ENCODE data around the gene DYNC1LI2.
A peak's percentile ranks its signal among the peaks of the same experiment; 100 is the strongest.

DYNC1LI2 gene

DNA sequence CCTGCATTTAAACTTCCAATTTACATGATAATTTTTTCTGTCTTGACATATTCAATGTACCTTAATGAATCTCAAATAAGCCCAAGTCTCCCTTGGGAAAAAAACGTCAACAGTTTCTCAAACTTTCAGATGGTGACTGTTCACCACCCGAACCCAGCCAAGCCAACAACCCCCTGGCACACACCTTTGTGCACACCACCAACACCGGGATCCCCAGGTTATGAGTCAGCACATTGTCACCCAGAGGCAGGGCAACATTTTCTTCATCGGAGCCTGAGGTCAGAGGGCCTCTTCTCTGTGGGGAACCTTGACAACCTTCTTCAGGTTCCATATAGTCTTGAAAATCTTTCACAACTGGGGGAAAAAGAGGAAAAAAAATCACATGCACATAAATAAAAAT is 15.5 kb downstream of the DYNC1LI2 start:
- DNase-seq = no peak

DNA sequence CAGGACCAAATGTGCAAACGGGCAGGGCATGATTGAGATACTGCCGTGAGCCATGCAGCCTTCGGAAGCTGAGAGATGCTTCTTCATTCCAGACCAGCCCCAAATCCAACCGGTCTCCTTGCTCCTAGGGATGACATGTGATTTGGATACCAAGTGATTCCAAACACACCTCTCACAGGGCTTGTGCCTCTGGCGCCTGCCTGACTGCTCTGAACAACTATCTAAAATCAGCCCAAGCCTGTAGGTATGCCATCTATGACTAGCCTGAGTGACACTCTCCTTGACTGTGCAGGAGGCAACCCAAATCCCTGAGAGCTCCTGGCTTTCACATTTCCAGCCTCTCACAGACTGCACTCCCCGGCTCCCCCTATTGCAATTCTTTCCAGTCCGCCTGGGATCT is 20.3 kb downstream of the DYNC1LI2 start:
- DNase-seq = no peak

DNA sequence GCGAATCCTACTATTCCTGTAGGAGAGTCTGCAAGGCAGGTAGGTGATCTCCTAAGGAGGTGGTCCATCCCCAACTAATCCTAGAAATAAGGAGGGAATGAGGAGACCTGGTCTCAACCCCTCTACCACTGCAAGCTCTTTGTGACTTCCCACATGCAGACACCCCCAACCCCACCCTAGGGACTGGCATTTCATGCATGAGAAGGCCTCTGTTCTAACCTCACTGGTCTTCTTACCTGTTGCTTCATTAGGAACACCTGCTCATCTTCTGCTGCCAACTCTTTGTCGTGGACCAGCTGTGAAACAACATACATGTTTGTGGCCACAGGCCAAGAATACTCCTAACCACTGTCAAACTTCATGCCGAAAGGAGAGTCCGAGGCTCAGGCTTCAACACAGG is 22.6 kb downstream of the DYNC1LI2 start:
- no peak for DNase-seq

DNA sequence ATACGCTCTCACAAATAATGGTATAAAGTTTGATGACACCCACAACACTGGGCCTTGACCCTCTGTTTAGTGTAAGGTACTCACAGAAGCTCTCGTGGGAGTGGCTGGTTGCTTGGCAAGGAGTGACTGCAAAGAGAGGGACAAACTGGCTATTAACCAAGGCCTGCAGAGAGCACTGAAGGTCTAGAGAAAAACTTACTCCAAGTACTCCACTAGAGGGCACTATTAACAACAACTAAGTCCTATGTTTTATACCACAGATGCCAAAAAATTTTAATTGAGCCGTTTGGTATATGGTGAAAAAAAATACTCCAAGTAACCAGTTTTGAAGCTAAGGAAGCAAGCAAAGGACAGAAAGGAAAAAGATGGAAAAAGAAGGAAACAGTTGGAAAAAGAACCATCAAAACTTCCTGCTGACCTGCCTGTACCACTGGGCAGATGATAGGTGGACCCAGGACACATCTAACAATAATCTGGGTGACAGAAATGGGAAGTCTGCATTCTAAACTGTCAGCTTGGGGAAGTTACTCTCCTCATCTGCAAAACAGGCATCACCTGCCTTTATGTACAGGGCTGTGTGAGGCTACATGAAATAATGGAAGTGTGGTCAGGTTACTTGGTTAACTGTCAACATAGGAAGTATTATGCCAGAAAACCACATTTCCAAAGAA is 23.2 kb downstream of the DYNC1LI2 start:
- DNase-seq = peak; percentile 66

DNA sequence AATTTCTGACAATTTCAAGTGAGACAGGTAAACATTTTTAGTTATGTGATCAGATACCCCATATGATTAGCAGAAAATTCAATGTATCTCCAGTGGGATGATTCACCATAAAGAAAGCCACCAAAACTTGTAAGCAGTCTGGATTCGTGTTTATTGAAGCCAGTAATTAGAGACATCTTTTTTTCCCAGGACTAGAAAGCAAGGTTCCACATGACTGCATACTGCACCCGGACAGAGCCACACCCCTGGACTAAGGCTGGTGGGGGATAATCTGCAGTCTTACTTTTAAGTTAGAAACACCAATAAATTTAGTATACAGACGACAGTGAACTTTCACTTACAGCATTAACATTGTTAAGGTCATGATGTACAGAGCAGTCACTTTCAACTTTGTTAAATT is 30.6 kb downstream of the DYNC1LI2 start:
- DNase-seq = peak; percentile 33

DNA sequence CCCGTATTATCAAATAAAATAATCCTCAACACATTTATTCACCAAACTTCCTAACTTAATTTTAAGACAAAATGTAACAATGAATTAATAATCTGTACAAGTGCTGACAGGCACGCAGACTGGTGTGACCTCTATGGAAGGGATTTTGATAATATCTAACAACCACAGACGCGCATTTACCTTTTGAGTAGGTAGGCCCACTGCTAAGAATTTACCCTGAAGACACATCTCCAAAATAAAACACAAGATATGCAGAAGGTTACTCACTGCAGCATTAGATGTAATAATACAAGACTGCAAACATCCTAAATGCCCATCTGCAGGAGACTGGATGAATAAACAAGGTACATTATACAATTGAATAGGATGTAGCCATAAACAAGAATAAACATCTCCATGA is 32.2 kb downstream of the DYNC1LI2 start:
- no peak for DNase-seq

DNA sequence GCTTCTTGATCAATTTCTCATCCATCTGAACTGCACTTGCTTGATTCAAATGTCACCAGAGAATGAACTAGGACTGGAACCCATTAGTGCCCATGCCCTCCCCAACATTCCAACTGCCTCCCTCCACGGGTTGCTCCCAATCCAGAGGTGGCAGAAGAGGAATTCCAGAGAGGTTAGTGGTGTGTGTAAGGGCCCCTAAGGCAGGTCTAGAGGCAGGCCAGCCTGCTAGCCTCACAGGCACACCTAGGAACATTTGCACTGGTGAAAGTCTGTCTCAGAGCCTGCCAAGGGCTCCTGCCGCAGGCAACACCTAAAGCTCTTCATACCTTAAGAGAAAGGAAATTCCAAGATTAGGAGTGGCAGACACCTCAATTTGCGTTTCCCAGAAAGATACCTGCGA is 33.6 kb downstream of the DYNC1LI2 start:
- DNase-seq = no peak

DNA sequence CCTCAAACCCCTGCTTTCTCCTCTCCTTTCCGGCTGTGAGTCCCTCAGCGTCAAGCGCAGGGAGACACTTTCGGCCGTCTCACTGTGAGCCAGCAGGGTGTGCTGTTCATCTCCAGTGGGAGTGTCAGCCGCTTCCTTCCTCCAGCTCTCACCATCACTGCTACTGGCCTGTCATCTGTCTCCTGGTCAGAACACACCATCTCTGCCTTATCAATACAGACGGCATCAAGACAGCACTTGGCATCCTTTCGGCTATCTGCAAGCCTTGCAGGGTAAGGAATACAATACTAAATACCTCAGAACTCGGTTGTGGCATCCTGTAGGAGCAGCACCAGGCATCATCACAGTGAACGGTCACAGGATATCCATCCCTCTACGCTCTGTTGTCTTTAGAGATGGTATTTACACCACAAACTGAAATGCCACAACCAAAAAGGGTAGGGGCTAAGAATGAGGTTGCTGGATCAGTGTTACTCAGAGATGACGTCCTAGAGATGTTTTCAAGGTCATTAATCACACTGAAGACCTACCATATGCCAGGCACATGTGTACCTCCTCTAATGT is 34.2 kb downstream of the DYNC1LI2 start:
- peak; percentile 70 for DNase-seq

DNA sequence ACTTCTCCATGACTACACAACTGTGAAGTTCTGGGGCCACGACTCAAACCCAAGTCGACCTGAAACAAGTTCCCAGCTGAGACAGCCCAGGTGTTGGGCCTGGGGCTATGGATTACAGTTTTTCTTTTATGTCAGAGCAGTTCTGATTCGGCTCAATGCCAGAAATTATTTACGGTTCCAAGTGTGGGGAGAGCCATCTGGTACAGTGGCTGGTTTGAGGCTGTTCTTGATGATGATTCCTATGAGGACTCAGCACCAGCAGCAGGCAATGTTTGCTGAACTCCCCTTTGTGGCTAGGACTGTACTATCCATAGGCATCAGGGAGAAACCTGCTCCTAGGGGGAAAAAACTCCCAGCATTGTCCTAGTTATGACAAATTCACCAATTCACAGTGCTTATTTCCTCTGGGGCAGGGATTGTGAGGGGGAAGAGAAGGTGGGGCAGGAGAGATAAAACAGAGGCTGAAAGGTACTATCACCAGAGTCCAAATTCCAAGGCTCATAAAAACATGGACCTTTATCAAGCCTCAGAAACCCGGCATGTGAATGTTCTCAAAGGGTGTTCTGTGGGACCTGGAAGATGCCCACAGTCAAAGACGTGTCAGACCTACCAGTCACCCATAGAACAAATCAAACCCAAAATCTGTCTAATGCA is 36.6 kb downstream of the DYNC1LI2 start:
- no peak for DNase-seq

DNA sequence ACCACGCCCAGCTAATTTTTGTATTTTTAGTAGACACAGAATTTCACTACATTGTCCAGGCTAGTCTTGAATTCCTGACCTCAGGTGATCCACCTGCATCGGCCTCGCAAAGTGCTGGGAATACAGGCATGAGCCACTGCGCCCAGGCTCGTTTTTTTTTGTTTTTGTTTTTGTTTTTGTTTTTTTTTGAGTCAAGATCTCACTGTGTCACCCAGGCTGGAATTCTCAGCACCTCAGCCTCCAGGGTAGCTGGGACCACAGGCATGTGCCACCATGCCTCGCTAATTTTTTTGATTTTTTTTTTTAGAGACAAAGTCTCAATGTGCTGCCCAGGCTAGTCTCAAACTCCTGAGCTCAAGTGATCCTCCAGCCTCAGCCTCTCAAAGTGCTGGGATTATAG is 37.3 kb downstream of the DYNC1LI2 start:
- DNase-seq = no peak

DNA sequence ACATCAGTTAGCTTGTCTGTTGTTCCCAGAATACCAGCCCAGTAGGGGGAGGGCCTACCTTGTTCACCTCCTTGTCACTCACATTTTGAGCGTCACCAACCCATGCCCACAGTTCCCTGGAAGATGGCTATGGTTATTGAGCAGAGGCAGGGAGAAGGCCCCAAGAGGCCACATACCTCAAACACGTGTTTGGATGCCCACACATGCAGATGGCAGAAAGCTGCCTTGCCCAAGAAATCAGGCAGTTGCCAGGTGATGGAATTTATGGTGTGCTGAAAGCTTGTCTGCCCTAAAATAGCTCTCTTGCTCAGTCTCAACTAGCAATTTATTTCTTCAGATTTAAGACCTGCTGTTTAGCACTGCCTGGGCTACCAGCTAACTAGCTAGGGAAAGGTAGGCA is 38.3 kb downstream of the DYNC1LI2 start:
- no peak for DNase-seq

DNA sequence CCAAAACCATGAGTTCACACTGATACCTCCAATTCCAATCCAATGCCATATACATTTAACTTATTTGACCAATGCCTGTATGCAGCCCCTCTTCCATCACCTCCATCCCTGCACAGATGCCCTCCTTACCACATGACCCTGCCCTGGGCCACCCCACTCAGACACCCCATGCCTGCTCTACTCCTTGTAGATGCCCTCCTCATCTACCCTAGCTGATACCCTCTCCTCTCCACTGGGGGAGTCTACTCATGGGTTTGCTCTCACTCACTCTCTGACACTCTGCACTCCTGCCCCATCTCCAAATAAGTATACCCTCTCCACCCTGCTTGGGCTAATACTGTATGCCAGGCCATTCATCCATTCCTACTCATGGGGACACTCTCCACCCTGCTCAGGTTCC is 38.9 kb downstream of the DYNC1LI2 start:
- no peak for DNase-seq

DNA sequence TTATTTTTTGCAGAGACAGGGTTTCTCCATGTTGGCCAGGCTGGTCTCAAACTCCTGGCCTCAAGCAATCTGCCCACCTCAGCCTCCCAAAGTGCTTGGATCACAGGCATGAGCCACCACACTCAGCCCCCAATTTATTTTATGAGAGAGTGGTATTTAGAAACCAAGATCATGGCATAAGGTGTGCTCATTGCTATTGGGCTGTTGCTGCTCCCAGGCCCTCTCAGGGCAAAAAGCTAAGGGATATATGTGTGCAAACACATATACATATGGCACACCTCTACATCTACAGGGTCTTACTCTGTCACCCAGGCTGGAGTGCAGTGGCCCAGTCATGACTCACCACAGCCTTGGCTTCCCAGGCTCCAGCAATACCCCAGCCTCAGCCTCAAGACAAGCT is 39.8 kb downstream of the DYNC1LI2 start:
- DNase-seq = no peak

DNA sequence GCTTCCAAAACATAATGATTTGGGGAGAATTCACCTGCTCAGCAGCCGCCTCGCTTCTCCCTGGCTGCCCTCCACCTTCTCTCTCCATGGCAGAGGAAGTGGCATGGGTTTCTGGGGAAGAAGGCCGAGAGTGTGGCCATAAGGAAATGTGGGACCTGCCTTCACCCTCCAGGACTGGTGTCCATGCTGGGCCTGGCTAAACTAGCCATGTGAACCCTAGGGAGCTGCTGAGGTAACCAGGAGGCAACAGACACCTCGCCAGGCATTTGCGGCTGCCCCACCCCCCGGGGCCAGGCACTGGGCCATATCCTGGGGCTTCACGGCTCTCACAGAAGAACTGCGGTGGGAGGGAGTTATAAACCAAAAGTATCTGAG is 44.9 kb downstream of the DYNC1LI2 start:
- peak; percentile 30 for DNase-seq

DNA sequence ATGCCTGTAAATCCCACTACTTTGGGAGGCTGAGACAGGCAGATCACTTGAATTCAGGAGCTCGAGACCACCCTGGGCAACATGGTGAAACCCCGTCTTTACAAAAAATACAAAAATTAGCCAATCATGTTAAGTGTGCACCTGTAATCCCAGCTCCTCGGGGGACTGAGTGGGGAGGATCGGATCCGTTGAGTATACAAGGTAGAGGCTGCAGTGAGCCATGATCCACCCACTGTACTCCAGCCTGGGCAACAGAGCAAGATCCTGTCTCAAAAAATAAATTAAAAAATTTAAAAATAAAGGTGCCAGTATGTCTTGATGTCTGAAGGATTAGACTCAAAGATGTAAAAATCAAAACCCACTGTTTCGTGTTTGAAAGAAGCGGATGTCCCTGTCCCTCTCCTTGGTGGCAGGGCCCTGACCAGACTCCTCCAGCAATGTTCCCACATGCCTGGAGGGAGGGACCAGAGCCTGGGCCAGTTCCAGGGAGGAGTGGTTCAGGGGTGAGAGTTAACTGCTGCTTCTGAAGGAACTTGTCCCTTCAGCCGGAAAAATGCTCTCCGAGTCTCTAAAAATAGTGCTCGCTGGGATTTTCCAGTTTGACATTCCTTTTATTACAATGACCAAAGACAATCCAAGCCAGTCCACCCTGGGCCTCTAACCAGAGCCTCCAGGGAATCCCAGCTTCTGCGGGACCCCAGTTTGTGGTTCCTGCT is 45.5 kb downstream of the DYNC1LI2 start:
- DNase-seq = peak; percentile 31

DNA sequence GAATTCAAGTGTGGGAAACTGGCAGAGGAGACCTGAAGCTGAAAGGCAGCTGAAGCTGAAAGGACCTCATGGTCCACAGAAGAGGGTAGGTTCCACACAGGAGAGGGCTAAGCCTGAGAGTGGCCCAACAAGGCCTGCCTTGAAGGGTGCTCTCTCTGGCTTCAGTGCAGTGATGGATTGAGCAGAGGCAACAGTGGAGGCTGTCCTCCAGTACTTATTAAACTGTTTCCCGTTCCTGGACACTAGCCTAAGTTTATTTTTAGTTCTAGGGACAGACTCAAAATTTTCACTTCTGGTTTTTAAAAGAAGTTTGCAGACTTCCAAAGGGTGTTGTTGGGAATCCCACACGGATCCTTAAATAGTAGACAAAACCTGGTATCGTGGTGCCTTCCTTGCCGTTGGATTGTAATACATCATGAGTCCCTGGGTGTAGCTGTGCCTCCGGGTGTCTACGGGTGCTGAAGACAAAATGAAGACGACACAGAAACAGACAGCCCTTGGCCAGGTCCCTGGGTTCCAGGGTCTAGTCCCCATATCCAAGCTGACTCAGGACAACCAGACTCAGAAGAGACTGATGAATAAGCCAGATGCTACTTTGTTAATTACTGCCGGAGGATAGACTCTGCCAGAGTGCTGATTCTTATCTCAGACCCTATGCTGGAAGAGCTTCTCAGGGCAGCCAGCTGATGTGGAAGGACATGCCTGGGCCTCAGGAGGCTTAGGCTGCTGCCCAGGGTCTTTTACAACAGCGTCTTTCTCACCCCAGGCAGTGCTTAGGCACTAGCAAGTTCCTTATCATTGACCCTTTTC is 47.8 kb downstream of the DYNC1LI2 start:
- no peak for DNase-seq

DNA sequence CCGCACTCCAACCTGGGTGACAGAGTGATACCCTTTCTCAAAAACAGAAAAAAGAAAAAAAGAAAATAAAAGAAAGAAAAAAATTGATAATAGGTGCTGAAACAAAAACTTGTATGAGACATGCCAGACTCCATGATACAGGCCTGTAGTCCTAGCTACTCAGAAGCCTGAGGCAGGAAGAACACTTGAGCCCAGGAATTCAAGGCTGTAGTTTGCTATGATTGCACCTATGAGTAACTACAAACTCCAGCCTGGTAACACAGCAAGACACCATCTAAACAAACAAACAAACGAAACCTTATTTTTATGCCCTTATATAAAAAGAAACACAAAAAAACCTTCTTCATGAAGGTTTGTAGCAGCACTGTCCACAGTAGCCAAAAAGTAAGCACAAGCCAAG is 49.9 kb downstream of the DYNC1LI2 start:
- no peak for DNase-seq

DNA sequence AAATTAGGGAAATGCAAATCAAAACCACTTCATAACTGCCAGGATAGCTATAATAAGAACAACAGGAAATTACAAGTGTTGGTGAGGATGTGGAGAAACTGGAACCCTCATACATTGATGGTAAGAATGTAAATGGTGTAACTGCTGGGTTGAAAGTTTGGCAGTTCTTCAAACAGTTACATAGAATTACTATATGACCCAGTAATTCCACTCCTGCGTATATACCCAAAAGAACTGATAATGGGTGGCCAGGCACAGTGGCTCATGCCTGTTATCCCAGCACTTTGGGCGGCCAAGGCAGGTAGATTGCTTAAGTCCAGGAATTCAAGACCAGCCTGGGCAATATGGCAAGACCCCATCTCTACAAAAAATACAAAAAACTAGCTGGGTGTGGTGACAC is 50.4 kb downstream of the DYNC1LI2 start:
- DNase-seq = no peak

DNA sequence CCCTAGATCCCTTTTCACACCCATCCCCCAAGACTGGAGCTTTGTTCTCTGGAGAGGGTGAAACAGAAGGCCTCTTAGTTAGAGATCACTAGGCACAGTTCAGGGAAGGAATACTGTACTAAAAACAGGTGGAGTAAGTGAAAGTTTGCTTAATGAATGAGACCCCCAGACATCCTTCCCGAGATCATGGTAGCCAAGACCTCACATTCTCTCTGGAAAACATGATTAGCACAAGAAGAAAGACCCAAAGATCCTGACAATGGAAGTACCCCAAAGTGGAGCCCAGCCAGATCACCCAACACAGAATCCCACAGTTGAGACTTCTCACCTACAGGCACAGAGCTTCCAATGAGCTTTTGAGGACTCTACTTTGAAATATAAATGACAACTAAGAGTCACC is 51.5 kb downstream of the DYNC1LI2 start:
- DNase-seq = no peak

DNA sequence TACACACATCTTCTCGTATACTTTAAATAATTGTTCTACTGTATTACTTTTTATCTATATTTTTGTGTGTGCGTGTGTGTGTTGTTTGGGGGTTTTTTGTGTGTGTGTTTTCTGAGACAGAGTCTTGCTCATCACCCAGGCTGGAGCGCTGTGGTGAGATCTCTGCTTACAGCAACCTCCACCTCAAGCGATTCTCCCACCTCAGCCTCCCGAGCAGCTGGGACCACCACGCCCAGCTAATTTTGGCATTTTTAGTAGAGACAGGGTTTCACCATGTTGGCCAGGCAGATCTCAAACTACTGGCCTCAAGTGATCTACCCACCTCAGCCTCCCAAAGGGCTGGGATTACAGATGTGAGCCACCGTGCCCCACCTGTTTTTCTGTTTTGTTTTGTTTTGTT is 53.4 kb downstream of the DYNC1LI2 start:
- no peak for DNase-seq

DNA sequence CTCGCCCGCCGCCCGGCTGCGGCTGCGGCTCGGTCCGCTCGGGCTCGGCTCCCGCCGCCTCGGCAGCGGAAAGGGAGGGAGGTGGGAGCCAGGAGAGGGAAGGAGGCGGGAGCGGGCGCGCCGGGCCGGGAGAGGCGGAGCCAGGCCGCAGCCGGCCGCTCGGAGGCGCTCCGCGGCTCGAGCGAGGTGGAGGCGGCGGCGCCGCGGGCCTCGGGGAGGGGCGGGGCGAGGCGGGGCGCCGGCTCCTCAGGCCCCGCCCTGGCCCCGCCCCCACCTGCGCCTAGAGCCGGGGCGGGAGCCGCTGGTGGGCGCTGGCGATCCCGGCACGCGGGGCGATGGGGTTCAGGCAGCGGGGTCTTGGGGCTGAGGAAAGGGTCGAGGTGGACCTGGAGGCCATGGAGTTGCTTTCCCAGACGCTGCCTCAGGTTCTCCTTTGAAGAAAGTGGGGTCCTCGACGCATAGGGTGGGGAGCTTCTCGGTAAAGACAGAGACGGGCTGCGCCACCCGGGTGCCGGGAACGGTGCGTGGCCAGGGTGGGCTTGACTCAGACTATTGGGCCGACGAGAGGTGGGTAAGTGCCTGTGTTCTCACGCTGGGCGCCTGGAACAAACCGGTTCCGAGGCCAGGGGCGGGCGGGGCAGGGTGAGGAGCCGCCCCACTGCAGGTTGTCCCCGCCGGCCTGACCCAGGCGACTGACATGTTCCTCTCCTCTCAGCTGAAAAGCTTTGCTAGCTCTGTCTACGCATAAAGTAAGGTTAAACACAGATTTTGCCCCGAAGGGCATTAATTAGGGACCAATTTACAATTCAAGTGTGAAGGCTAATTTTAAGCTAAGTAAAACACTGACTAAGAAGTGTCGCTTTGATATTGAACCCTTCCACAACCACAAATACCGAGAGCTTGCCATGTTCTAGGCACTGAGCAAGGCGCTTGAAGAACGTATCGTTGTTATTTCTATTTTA is 54.5 kb downstream of the DYNC1LI2 start, which contains the start of gene CMTM4:
CMTM4 (minus strand) TSS at position 75 of the 962 bp plus-strand sequence. CDS start 218 bp downstream, outside the sequence.
- DNase-seq = peak; percentile 85
